Panc1 (cell line): ENCODE results near the gene ARMC3.

Experiments
- TF ChIP-seq, protein P1 (sequence below): fragments of 450-650 bp; IDR thresholded peaks from 2 replicates; pipeline ENCODE4 v1.5.1; 2017; ENCODE audit warnings: mild to moderate bottlenecking
- TF ChIP-seq, protein P2 (sequence below), 2 experiments: IDR thresholded peaks; 2 replicates each; pipeline ENCODE4 v1.6.1; 2011 to 2012; ENCODE audit warnings: low read depth in 2 of 2, control low read depth in 1 of 2, low read length in 1 of 2, mild to moderate bottlenecking in 1 of 2, moderate library complexity in 1 of 2; ENCODE audit not compliant: insufficient read depth in 1 of 2

DNA sequence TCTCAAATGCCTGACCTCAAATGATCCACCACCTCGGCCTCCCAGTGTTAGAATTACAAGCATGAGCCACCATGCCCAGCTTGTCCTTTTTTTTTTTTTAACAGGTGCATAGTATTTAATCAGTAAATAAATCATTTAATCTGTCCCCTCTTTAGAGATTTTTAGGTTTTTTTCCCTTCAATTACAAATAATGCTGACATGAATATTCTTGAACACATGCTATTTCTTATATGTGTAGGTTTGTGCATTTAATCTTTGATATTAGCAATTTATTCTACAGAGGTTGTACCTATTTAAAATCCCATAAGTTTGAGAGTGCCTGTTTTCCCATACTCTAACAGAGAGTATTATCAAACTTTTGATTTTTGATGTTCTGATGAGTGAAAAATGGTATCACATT, 24.2 kb upstream of the ARMC3 start:
- TF ChIP-seq, protein P1, sequence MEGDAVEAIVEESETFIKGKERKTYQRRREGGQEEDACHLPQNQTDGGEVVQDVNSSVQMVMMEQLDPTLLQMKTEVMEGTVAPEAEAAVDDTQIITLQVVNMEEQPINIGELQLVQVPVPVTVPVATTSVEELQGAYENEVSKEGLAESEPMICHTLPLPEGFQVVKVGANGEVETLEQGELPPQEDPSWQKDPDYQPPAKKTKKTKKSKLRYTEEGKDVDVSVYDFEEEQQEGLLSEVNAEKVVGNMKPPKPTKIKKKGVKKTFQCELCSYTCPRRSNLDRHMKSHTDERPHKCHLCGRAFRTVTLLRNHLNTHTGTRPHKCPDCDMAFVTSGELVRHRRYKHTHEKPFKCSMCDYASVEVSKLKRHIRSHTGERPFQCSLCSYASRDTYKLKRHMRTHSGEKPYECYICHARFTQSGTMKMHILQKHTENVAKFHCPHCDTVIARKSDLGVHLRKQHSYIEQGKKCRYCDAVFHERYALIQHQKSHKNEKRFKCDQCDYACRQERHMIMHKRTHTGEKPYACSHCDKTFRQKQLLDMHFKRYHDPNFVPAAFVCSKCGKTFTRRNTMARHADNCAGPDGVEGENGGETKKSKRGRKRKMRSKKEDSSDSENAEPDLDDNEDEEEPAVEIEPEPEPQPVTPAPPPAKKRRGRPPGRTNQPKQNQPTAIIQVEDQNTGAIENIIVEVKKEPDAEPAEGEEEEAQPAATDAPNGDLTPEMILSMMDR, result no peak
- TF ChIP-seq, protein P2, sequence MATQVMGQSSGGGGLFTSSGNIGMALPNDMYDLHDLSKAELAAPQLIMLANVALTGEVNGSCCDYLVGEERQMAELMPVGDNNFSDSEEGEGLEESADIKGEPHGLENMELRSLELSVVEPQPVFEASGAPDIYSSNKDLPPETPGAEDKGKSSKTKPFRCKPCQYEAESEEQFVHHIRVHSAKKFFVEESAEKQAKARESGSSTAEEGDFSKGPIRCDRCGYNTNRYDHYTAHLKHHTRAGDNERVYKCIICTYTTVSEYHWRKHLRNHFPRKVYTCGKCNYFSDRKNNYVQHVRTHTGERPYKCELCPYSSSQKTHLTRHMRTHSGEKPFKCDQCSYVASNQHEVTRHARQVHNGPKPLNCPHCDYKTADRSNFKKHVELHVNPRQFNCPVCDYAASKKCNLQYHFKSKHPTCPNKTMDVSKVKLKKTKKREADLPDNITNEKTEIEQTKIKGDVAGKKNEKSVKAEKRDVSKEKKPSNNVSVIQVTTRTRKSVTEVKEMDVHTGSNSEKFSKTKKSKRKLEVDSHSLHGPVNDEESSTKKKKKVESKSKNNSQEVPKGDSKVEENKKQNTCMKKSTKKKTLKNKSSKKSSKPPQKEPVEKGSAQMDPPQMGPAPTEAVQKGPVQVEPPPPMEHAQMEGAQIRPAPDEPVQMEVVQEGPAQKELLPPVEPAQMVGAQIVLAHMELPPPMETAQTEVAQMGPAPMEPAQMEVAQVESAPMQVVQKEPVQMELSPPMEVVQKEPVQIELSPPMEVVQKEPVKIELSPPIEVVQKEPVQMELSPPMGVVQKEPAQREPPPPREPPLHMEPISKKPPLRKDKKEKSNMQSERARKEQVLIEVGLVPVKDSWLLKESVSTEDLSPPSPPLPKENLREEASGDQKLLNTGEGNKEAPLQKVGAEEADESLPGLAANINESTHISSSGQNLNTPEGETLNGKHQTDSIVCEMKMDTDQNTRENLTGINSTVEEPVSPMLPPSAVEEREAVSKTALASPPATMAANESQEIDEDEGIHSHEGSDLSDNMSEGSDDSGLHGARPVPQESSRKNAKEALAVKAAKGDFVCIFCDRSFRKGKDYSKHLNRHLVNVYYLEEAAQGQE (IDR thresholded peaks at IDR 0.05; ENCODE audit: insufficient read depth in 1 of 2, low read depth in 2 of 2, low read length in 1 of 2), result no peak
